ENCODE measurements around the gene MYBPC1.
"Not testable (repeated sequence)": the region's sequence is repeated elsewhere in the genome, so short reads cannot be mapped to it uniquely, and the experiment has no call there.

The MYBPC1 gene

GRCh38 chr12:101697197-101697929 lies 102.6 kb downstream of the MYBPC1 start, which contains the start of gene CHPT1:
TSS of gene CHPT1 (plus strand) at chr12:101697640. CDS start at chr12:101697862, 222 bp downstream.
- DNase-seq, result peak; percentile 59

- DNase-seq, result no peak
Observed at GRCh38 chr12:101697930-101698799, 103.4 kb downstream of the MYBPC1 start.

- no peak for DNase-seq
Observed at GRCh38 chr12:101698800-101699347, 104.1 kb downstream of the MYBPC1 start.

GRCh38 chr12:101700299-101700820 lies 105.6 kb downstream of the MYBPC1 start:
- DNase-seq, result no peak

DNA sequence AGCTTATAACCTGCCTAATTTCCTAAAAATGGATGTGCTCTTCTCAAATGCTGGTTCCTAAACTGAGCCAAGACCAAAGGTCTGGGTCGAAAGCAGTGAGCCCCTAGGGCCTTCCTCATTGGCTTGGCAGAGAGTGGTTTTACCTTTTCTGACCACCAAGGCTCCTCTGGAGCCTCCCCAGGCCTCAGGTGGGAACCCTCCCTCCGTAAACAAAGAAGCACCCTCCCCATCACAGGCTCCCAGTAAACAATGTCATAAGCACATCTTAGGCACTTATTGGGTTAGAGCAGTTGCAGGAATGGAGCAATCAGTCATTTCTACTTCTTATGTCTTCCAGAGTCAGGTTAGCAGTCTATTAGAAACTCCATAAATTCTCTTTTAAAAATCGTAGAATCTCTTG lies 108.7 kb downstream of the MYBPC1 start:
- DNase-seq, result no peak

DNA sequence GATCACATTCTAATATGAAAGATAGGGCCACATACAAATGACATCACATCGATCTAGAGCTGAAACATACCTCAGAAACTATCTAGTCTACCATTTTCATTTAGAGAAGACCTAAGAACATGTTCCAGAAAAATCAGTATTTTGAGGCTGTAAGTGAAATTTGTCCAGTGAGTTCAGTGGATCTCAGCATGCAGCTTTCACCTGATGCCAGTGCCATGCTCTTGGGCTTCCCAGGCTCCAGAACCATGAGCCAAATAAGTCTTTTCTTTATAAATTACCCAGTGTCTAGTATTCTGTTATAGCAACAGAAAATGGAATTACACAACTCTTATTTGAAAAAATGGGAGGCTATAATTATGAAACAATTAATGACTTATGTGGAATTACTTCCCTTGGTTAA lies 111.6 kb downstream of the MYBPC1 start:
- no peak for DNase-seq

GRCh38 chr12:101707131-101707782 lies 112.5 kb downstream of the MYBPC1 start:
- DNase-seq, result no peak

DNA sequence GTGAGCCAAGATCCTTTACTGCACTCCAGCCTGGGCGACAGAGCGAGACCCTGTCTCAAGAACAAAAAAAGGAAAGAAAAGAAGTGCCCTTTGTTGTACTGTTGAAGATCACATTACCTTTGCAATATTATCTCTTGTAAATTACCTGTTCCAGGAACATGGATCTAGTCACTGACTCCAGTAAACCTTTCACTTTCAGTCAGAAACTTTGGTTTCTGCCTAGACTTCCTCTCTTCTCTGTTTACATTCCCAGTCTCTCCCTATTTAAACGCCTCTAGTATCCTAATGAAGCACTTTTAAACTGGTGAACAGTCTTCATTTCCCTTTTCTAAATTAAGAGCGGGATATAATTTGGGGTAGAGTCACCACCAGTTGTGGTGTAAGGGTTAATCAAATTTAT lies 115.5 kb downstream of the MYBPC1 start:
- DNase-seq, result no peak

DNA sequence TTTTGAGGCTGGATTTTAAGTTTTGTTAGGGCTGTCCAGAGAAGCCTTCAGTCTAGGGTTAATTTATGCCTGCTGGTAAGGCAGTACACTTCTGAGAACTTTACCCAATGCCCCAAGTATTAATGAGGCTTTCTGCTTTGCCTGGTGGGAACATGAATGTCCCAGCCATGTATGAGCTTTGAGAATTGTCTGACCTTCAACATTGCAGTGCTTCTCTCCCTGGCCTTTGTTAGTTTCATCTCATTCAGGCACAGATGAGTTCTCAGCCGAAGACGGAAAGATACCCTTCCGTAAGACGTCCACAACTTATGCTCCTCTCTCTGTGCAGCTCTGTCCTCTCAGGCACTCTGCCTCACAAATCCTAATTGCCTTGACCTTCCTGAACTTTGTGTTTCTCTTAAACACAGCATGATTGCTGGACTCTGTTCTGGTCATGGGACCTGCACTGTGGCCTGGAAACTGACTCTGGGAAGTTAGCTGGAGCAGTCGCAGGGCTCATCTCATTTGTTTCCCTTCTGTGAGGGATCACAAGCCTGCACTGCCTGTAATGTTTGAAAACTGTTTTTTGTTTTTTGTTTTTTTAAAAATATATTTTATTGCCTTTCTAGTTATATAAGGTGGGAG lies 118.4 kb downstream of the MYBPC1 start:
- DNase-seq, result no peak

- DNase-seq, result no peak
Observed at GRCh38 chr12:101713930-101714329, 119.2 kb downstream of the MYBPC1 start.

GRCh38 chr12:101714877-101715444 lies 120.2 kb downstream of the MYBPC1 start:
- no peak for DNase-seq

DNA sequence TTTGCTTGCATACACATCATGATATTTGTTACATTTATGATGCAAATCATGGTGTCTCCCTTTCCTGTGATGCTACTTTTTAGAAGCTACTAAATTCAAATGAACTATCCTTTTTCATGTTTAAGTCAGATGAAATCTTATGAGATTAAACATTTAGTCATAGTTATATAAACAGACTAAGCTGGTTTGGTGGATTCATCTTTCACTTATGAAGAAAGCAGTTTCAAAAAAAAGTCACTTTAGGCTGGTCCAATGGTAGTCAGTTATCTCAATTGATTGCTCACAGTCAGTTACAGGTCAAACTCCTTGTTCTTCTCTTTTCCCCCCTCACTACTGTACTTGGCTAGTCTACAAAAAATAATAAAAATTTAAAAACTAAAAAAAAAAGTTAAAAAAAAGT lies 124.8 kb downstream of the MYBPC1 start:
- DNase-seq, result no peak

- no peak for DNase-seq
Observed at GRCh38 chr12:101720118-101720517, 125.3 kb downstream of the MYBPC1 start.

DNA sequence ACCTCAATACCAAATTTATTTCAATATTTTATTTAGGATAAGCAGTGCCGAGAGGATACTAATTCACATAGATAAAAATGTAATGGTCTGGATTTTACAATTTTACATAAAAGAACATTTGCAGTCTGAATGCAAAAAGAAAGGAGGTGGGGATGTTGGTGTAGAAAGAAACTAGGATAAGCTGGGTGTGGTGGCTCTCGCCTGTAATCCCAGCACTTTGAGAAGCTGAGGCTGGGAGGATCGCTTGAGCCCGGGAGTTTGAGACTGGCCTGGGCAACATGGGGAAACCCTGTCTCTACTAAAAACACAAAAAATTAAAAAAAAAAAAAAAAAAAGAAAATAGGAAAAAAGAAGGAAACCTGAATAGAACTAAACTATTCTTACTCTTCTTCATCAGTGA lies 127.6 kb downstream of the MYBPC1 start:
- no peak for DNase-seq

GRCh38 chr12:101727098-101727497 lies 132.3 kb downstream of the MYBPC1 start:
- DNase-seq, result no peak

DNA sequence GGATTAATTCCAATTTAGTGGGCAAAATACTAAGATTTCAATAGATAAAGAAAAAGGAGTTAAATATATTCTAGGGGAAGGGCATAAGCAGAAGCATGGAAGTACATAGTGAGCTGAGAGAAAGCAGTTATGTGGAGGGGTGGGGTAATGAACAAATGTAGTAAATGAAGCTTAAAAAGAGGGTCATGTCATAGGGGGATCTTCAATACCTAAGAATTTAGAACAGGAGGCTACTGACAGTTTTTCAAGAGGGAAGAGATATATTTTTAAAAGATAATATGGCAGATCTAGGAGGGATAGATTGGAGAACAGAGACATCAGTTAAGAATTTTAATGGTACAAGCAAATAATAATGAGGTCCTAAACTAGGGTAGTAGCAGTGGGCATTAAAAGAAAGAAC lies 135.1 kb downstream of the MYBPC1 start:
- no peak for DNase-seq

- no peak for DNase-seq
Observed at GRCh38 chr12:101732318-101732717, 137.5 kb downstream of the MYBPC1 start.

GRCh38 chr12:101733166-101733565 lies 138.4 kb downstream of the MYBPC1 start:
- DNase-seq, result no peak

- not testable (repeated sequence) for DNase-seq
Observed at GRCh38 chr12:101734482-101734881, 139.7 kb downstream of the MYBPC1 start.
